HG03280 (cell line): ENCODE data around the gene TLX3.
"Not testable (repeated sequence)": the region's sequence is repeated elsewhere in the genome, so short reads cannot be mapped to it uniquely, and the experiment has no call there.

Experiments
- ATAC-seq: cut with Tn5 transposase; IDR thresholded peaks from one replicate; pipeline ENCODE4 v1.9.1; 2021; ENCODE audit warnings: mild to moderate bottlenecking, moderate library complexity; ENCODE audit not compliant: unreplicated experiment

Gene TLX3

GRCh38 chr5:171308453-171309275, at the start of gene TLX3:
TSS of gene TLX3 (plus strand) at chr5:171309248. CDS start at chr5:171309366, 118 bp downstream.
- no peak for ATAC-seq

- ATAC-seq = no peak
These were observed 47.7 kb upstream of the TLX3 start for GRCh38 chr5:171261361-171261760.

GRCh38 chr5:171261904-171262303, 47.1 kb upstream of the TLX3 start:
- no peak for ATAC-seq

GRCh38 chr5:171263181-171263580, 45.9 kb upstream of the TLX3 start:
- no peak for ATAC-seq

GRCh38 chr5:171264843-171265242, 44.2 kb upstream of the TLX3 start:
- no peak for ATAC-seq

GRCh38 chr5:171268700-171269620, 40.1 kb upstream of the TLX3 start:
- no peak for ATAC-seq

- no peak for ATAC-seq
These were observed 39.3 kb upstream of the TLX3 start for GRCh38 chr5:171269717-171270116.

GRCh38 chr5:171270136-171270535, 38.9 kb upstream of the TLX3 start:
- no peak for ATAC-seq

- no peak for ATAC-seq
These were observed 37.2 kb upstream of the TLX3 start for GRCh38 chr5:171271798-171272197.

- ATAC-seq = no peak
These were observed 35.8 kb upstream of the TLX3 start for GRCh38 chr5:171272996-171273970.

- ATAC-seq = no peak
These were observed 33.1 kb upstream of the TLX3 start for GRCh38 chr5:171275841-171276544.

GRCh38 chr5:171283753-171284152, 25.3 kb upstream of the TLX3 start:
- no peak for ATAC-seq

GRCh38 chr5:171285465-171285864, 23.6 kb upstream of the TLX3 start:
- ATAC-seq = no peak

- no peak for ATAC-seq
These were observed 21.0 kb upstream of the TLX3 start for GRCh38 chr5:171288066-171288465.

GRCh38 chr5:171291371-171291770, 17.7 kb upstream of the TLX3 start:
- no peak for ATAC-seq

GRCh38 chr5:171295299-171295698, 13.7 kb upstream of the TLX3 start:
- ATAC-seq = no peak

- no peak for ATAC-seq
These were observed 13.2 kb upstream of the TLX3 start for GRCh38 chr5:171295801-171296200.

- ATAC-seq = not testable (repeated sequence)
These were observed 11.1 kb upstream of the TLX3 start for GRCh38 chr5:171297941-171298340.

- no peak for ATAC-seq
These were observed 9.8 kb upstream of the TLX3 start for GRCh38 chr5:171299228-171299627.

GRCh38 chr5:171299851-171300250, 9.2 kb upstream of the TLX3 start:
- ATAC-seq = no peak
